Trophoblast cell (in vitro differentiated cells and primary cell): ENCODE measurements around the gene DAAM1.
A peak's percentile ranks its signal among the peaks of the same experiment; 100 is the strongest.

Experiments
- DNase-seq, 2 donors: peaks; one replicate each; pipeline ENCODE4 v3.0.0-alpha.2; 2016
- H2AFZ ChIP-seq: 2 replicates; pipeline ENCODE4 v1.6.1; 2013; ENCODE audit warnings: low read length, moderate library complexity, mild to moderate bottlenecking; ENCODE audit not compliant: insufficient read depth, poor library complexity
- H2AK5ac ChIP-seq: 2 replicates; pipeline ENCODE4 v1.6.1; 2013; ENCODE audit warnings: mild to moderate bottlenecking, low read length
- H2BK120ac ChIP-seq: 2 replicates; pipeline ENCODE4 v1.6.1; 2013; ENCODE audit warnings: low read length, mild to moderate bottlenecking, moderate library complexity; ENCODE audit not compliant: insufficient read depth, poor library complexity
- H2BK12ac ChIP-seq: 2 replicates; pipeline ENCODE4 v1.6.1; 2013; ENCODE audit warnings: mild to moderate bottlenecking, low read length, moderate library complexity
- H2BK5ac ChIP-seq: 2 replicates; pipeline ENCODE4 v1.6.1; 2013; ENCODE audit warnings: low read length, low read depth, moderate library complexity, mild to moderate bottlenecking; ENCODE audit not compliant: poor library complexity
- H3K14ac ChIP-seq: 2 replicates; pipeline ENCODE4 v1.6.1; 2013; ENCODE audit warnings: mild to moderate bottlenecking, low read length
- H3K18ac ChIP-seq: 2 replicates; pipeline ENCODE4 v1.6.1; 2013; ENCODE audit warnings: mild to moderate bottlenecking, low read length
- H3K23ac ChIP-seq: 2 replicates; pipeline ENCODE4 v1.6.1; 2013; ENCODE audit warnings: low read length
- H3K27ac ChIP-seq: 2 replicates; pipeline ENCODE4 v1.5.1; 2013; ENCODE audit warnings: low read depth, mild to moderate bottlenecking, inconsistent platforms, low read length, moderate library complexity
- H3K27me3 ChIP-seq: 2 replicates; pipeline ENCODE4 v1.6.1; 2013; ENCODE audit warnings: inconsistent platforms, mild to moderate bottlenecking, low read length, moderate library complexity; ENCODE audit not compliant: insufficient read depth
- H3K36me3 ChIP-seq, 2 experiments: 1 replicate in 1 of 2; 2 replicates in 1 of 2; pipeline ENCODE4 v1.6.1; 2013; ENCODE audit warnings: low read length in 2 of 2, mild to moderate bottlenecking in 2 of 2, moderate library complexity in 1 of 2; ENCODE audit not compliant: insufficient read depth in 2 of 2, control insufficient read depth in 1 of 2
- H3K4ac ChIP-seq: 2 replicates; pipeline ENCODE4 v1.6.1; 2013; ENCODE audit warnings: low read depth, mild to moderate bottlenecking, low read length, moderate library complexity
- H3K4me1 ChIP-seq, 2 experiments: 1 replicate in 1 of 2; 2 replicates in 1 of 2; pipeline ENCODE4 v1.6.1; 2013; ENCODE audit warnings: low read length in 2 of 2, mild to moderate bottlenecking in 2 of 2, moderate library complexity in 1 of 2; ENCODE audit not compliant: insufficient read depth in 2 of 2, control insufficient read depth in 1 of 2
- H3K4me2 ChIP-seq: 2 replicates; pipeline ENCODE4 v1.6.1; 2013; ENCODE audit warnings: inconsistent platforms, mild to moderate bottlenecking, low read length, moderate library complexity
- H3K4me3 ChIP-seq: 2 replicates; pipeline ENCODE4 v1.5.1; 2013; ENCODE audit warnings: mild to moderate bottlenecking, low read depth, low read length, inconsistent platforms
- H3K79me1 ChIP-seq: one replicate; pipeline ENCODE4 v1.6.1; 2013; ENCODE audit warnings: low read length
- H3K79me2 ChIP-seq: 2 replicates; pipeline ENCODE4 v1.6.1; 2013; ENCODE audit warnings: low read length, mild to moderate bottlenecking; ENCODE audit not compliant: control insufficient read depth, insufficient read depth, poor library complexity
- H3K9ac ChIP-seq: 2 replicates; pipeline ENCODE4 v1.6.1; 2013; ENCODE audit warnings: mild to moderate bottlenecking, low read length
- H3K9me3 ChIP-seq: 2 replicates; pipeline ENCODE4 v1.6.1; 2013; ENCODE audit warnings: low read depth, mild to moderate bottlenecking, control low read depth, inconsistent platforms, low read length; ENCODE audit not compliant: insufficient read depth
- H4K12ac ChIP-seq: 2 replicates; pipeline ENCODE4 v1.6.1; 2013; ENCODE audit warnings: low read depth, mild to moderate bottlenecking, low read length, moderate library complexity
- H4K8ac ChIP-seq: 2 replicates; pipeline ENCODE4 v1.6.1; 2013; ENCODE audit warnings: low read depth, mild to moderate bottlenecking, low read length, moderate library complexity
- H4K91ac ChIP-seq: one replicate; pipeline ENCODE4 v1.6.1; 2013; ENCODE audit warnings: low read depth, mild to moderate bottlenecking, low read length, moderate library complexity
- WGBS: extraction: QIAGEN DNeasy Blood & Tissue Kit; methylation state at CpG from one replicate; pipeline ENCODE4 v1.1.7; 2013; ENCODE audit warnings: missing lambda C conversion rate; ENCODE audit not compliant: insufficient read length, insufficient coverage; ENCODE audit errors: extremely low coverage; 5-methylcytosine and 5-hydroxymethylcytosine counted together

The DAAM1 gene

GRCh38 chr14:59360923-59361794, 172.7 kb downstream of the DAAM1 start:
- Histone ChIP-seq H3K9me3 (no peaks in the 10 kb centered on the region), H3K4me3 (no peak overlapping the region), H2BK12ac (peak overlapping the region; percentile 56), H3K14ac (no peak overlapping the region), H3K79me2 (no peaks in the 10 kb centered on the region), H3K23ac (no peak overlapping the region), H2BK5ac (no peak overlapping the region), H3K36me3 (peaks cover 7 to 11% of the 10 kb centered on the region in 2 experiments), H3K4me1 (peaks cover 10 to 12% of the 10 kb centered on the region in 2 experiments), H3K79me1 (no peaks in the 10 kb centered on the region), H4K12ac (no peak overlapping the region), H3K9ac (no peak overlapping the region), H3K18ac (no peak overlapping the region), H3K27me3 (no peaks in the 10 kb centered on the region), H3K4ac (no peak overlapping the region), H2BK120ac (no peak overlapping the region), H4K8ac (no peak overlapping the region), H4K91ac (no peak overlapping the region), H2AK5ac (no peak overlapping the region), H3K27ac (no peak overlapping the region), H3K4me2 (no peak overlapping the region), H2AFZ (no peak overlapping the region)
- WGBS: no CpG with 5 or more reads among the region's 13 CpGs
- peak; percentile 91 to 95 for DNase-seq

- H3K4me1 ChIP-seq: peaks cover 10 to 12% of the 10 kb centered on the region in 2 experiments
- H3K27me3 ChIP-seq: no peaks in the 10 kb centered on the region
- no peak overlapping the region for H4K91ac ChIP-seq
- no peak overlapping the region for H2BK5ac ChIP-seq
- H3K79me1 ChIP-seq: no peaks in the 10 kb centered on the region
- H2AK5ac ChIP-seq: no peak overlapping the region
- H3K14ac ChIP-seq: no peak overlapping the region
- H3K4ac ChIP-seq: no peak overlapping the region
- no peak overlapping the region for H3K4me2 ChIP-seq
- no peak overlapping the region for H3K18ac ChIP-seq
- no peak overlapping the region for H3K27ac ChIP-seq
- WGBS: no CpG with 5 or more reads among the region's 2 CpGs
- no peak overlapping the region for H3K4me3 ChIP-seq
- no peak overlapping the region for H2AFZ ChIP-seq
- H2BK12ac ChIP-seq: no peak overlapping the region
- no peaks in the 10 kb centered on the region for H3K9me3 ChIP-seq
- H3K36me3 ChIP-seq: peaks cover 6 to 7% of the 10 kb centered on the region in 2 experiments
- no peak overlapping the region for H3K23ac ChIP-seq
- no peaks in the 10 kb centered on the region for H3K79me2 ChIP-seq
- H4K12ac ChIP-seq: no peak overlapping the region
- no peak overlapping the region for H4K8ac ChIP-seq
- no peak overlapping the region for H2BK120ac ChIP-seq
- H3K9ac ChIP-seq: no peak overlapping the region
- DNase-seq: no peak
These were observed 174.0 kb downstream of the DAAM1 start for GRCh38 chr14:59362513-59362912.

- DNase-seq: no peak
- H2AK5ac ChIP-seq: no peak overlapping the region
- no peaks in the 10 kb centered on the region for H3K79me2 ChIP-seq
- H2BK5ac ChIP-seq: no peak overlapping the region
- peaks cover 3 to 6% of the 10 kb centered on the region in 2 experiments for H3K36me3 ChIP-seq
- no peak overlapping the region for H3K27ac ChIP-seq
- no peaks in the 10 kb centered on the region for H3K27me3 ChIP-seq
- no peak overlapping the region for H4K91ac ChIP-seq
- no peak overlapping the region for H2AFZ ChIP-seq
- H3K23ac ChIP-seq: no peak overlapping the region
- no peak overlapping the region for H2BK120ac ChIP-seq
- no peaks in the 10 kb centered on the region for H3K9me3 ChIP-seq
- H4K12ac ChIP-seq: no peak overlapping the region
- H3K18ac ChIP-seq: no peak overlapping the region
- H3K4me1 ChIP-seq: peaks cover 4 to 8% of the 10 kb centered on the region in 2 experiments
- H2BK12ac ChIP-seq: no peak overlapping the region
- H3K4me2 ChIP-seq: no peak overlapping the region
- H3K9ac ChIP-seq: no peak overlapping the region
- no peak overlapping the region for H3K4me3 ChIP-seq
- no peak overlapping the region for H3K4ac ChIP-seq
- WGBS: no CpG with 5 or more reads among the region's 5 CpGs
- H4K8ac ChIP-seq: no peak overlapping the region
- H3K79me1 ChIP-seq: no peaks in the 10 kb centered on the region
- H3K14ac ChIP-seq: no peak overlapping the region
These were observed 175.2 kb downstream of the DAAM1 start for GRCh38 chr14:59363531-59364226.

DNA sequence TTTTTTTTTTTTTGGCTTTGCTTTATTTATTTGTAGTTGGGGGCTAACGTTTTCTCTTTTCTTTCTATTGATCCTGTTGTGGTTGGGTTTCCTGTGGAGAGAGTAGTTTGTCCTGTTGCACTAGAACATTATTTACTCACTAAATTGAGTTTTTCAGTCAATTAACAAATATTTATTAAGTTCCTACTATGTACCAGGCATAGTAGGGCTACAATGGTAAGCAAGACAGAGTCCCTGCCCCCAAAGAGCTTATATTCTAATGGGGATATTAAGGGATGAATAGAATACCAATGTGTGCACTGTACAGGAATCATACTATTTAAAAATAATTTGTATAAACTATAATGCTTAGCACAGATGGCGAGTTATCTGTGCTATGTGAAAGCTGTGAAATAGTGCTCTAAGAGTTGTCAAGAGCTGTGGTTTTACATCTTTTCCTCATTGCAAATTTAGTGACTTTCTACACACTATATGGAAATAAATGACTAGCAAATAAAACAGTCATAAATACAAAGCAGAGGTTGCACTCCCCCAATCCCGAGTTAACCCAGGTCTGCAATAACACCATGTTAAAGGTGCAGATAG, 181.8 kb downstream of the DAAM1 start:
- no CpG with 5 or more reads among the region's 3 CpGs for WGBS
- Histone ChIP-seq H3K79me2 (no peaks in the 10 kb centered on the region), H2BK12ac (no peak overlapping the region), H3K18ac (no peak overlapping the region), H3K4ac (no peak overlapping the region), H3K9ac (no peak overlapping the region), H3K4me3 (no peak overlapping the region), H4K8ac (no peak overlapping the region), H2BK120ac (no peak overlapping the region), H4K12ac (no peak overlapping the region), H3K36me3 (peaks cover 0 to 2% of the 10 kb centered on the region in 2 experiments), H2AFZ (no peak overlapping the region), H4K91ac (no peak overlapping the region), H3K27me3 (no peaks in the 10 kb centered on the region), H3K79me1 (no peaks in the 10 kb centered on the region), H3K4me2 (no peak overlapping the region), H3K9me3 (no peaks in the 10 kb centered on the region), H2BK5ac (no peak overlapping the region), H3K4me1 (no peaks in the 10 kb centered on the region), H3K23ac (no peak overlapping the region), H2AK5ac (no peak overlapping the region), H3K14ac (no peak overlapping the region), H3K27ac (no peak overlapping the region)
- DNase-seq: no peak
